Cardiac atrium fibroblast (primary cell): ENCODE measurements around the gene OLAH. TPM values are rescaled to one million over a fixed set of nuclear protein-coding genes. Genes with fewer than 3 reads are reported as not detected.

Experiments
- total RNA-seq: library from RNA; depleted of rRNA; stranded (reverse); fragments of >200 nt; gene quantifications from 2 replicates; pipeline ENCODE4 v1.2.3, GENCODE V29; 2015

OLAH gene
- total RNA-seq = under 0.01 and 1.6 TPM in 2 replicates

DNA sequence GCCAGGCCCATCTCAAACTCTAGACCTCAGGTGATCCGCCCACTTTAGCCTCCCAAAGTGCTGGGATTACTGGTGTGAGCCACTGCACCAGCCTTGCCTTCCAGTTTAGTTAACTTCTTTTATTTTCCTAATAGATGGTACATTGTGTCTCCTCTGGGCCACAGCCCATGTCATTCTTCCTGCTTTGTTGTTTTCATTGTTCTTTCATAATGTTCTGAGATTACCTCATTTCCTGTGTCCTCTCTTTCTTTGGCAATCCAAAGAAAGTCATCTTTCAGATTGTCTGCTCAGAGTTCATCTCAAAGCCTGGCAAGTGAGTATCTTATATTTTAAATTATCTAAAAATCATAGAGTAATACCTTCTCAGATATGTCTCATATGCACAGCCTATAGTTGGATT is at the start of gene OLAH:
OLAH (plus strand) TSS at position 270 of the 400 bp plus-strand sequence. CDS start 3,346 bp downstream, outside the sequence.

GRCh38 chr10:15088428-15089261 is 44.9 kb downstream of the OLAH start, which contains the start of gene ACBD7:
Gene ACBD7 (minus strand): TSS chr10:15088776. CDS start chr10:15088728, 48 bp downstream.

DNA sequence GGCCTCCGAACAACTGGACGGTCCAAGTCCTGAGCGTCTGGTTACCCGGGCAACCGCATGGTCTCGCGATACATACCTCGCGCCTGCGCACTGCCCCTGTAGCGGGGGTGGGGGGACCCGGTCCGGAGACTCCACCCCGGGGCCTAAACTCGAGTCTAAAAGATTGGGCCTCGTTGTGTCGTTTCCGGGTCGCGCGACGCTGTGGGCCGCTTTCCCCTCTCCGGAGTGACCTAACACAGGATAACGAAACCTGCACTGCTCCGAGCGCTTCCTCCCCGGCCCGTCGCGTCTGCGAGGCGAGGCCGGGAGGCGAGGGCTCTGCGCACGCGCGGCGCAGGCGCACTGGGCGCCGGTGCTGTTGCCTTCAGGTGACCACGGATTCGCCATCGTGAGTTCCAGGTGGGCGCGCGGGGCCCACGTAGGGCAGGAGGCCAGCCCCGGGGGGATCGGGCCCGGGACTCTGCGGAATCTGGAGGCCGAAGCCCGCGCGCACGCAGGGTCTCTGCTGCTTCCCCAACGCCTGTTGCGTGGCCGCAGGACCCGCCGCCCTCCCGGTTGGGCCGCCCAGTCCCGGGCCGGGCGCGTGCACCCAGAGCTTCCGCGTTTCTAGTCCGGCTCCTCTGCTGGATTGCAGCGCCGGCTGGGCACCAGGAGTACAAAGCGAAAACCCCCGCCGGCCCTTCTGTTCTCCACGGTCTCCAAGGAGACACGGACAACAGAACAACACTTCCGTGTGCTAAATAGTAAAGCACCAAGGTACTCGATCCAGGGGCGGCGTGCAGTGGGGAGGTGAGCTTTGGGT is 53.5 kb downstream of the OLAH start, which contains the start of gene RPP38:
RPP38 (plus strand) TSS at position 345 of the 802 bp plus-strand sequence. CDS start 5,960 bp downstream, outside the sequence.

Other genes with a start within 250 kb of the OLAH start
- 0.36 and 3.6 TPM in 2 replicates for gene CDNF, start 205.9 kb upstream of the OLAH start, total RNA-seq
- gene HSPA14, start 205.6 kb upstream of the OLAH start, total RNA-seq = 7.0 and 9.2 TPM in 2 replicates
- 10.3 and 15.1 TPM in 2 replicates for gene MSANTD7, start 205.6 kb upstream of the OLAH start, total RNA-seq
- gene SUV39H2, start 165.1 kb upstream of the OLAH start, total RNA-seq = 6.1 and 9.7 TPM in 2 replicates
- 4.2 and 4.3 TPM in 2 replicates for gene DCLRE1C, start 89.8 kb upstream of the OLAH start, total RNA-seq
- gene MEIG1, start 84.6 kb upstream of the OLAH start, total RNA-seq = not detected in 2 replicates
- 0.16 and 0.18 TPM in 2 replicates for gene ACBD7, start 44.8 kb downstream of the OLAH start, total RNA-seq
- gene RPP38, start 53.4 kb downstream of the OLAH start, total RNA-seq = 9.7 and 19.3 TPM in 2 replicates
- 28.2 and 29.6 TPM in 2 replicates for gene NMT2, start 124.8 kb downstream of the OLAH start, total RNA-seq